H1 (cell line): Measurements from ENCODE around the gene COL4A2. TPM values are rescaled to one million over a fixed set of nuclear protein-coding genes. Genes with fewer than 3 reads are reported as not detected.

Experiments used
- ASH2L ChIP-seq: fragments of 200-600, 300-600 bp; sonication (generic); IDR thresholded peaks from one replicate; pipeline ENCODE4 v1.7.1; 2017; ENCODE audit warnings: low read length
- CREB1 ChIP-seq: IDR thresholded peaks from 2 replicates; pipeline ENCODE4 v1.6.1; 2012; ENCODE audit warnings: inconsistent platforms
- CTBP2 ChIP-seq: IDR thresholded peaks from 2 replicates; pipeline ENCODE4 v1.7.0; 2011; ENCODE audit warnings: borderline replicate concordance, mild to moderate bottlenecking, moderate library complexity, mixed read lengths, low read length; ENCODE audit not compliant: insufficient read depth, insufficient read length
- RBBP5 ChIP-seq: IDR thresholded peaks from 2 replicates; pipeline ENCODE4 v1.7.1; 2012; ENCODE audit warnings: low read depth, mild to moderate bottlenecking, inconsistent platforms, low read length, moderate library complexity, borderline replicate concordance
- RNF2 ChIP-seq: fragments of 200-900, 300-1000 bp; sonication (generic); IDR thresholded peaks from 2 replicates; pipeline ENCODE4 v1.7.1; 2016; ENCODE audit warnings: borderline replicate concordance, low read depth, mild to moderate bottlenecking, antibody characterized with exemption, low read length; ENCODE audit not compliant: poor library complexity, severe bottlenecking; ENCODE audit errors: missing control alignments
- SAP30 ChIP-seq: fragments of 300-600 bp; sonication (generic); IDR thresholded peaks from 2 replicates; pipeline ENCODE4 v1.7.1; 2012; ENCODE audit warnings: low read length, moderate library complexity, mild to moderate bottlenecking, inconsistent platforms; ENCODE audit not compliant: insufficient read depth, insufficient replicate concordance
- SIN3A ChIP-seq, 2 experiments: IDR thresholded peaks in 1 of 2; conservative IDR thresholded peaks in 1 of 2; 2 replicates each; pipeline ENCODE4 v1.6.1; 2011 to 2012; ENCODE audit warnings: low read length in 2 of 2, improper control_type of control experiment in 1 of 2, low read depth in 1 of 2, mild to moderate bottlenecking in 1 of 2
- polyA plus RNA-seq, 7 experiments: library from polyadenylated mRNA; depleted of rRNA in 3 of 7; stranded (reverse) in 5 of 7; unstranded in 2 of 7; fragments of >200 nt in 5 of 7; fragments of 200-250 nt in 2 of 7; gene quantifications; 1 replicate in 5 of 7; 2 replicates in 1 of 7; 4 replicates in 1 of 7; pipeline versions ENCODE4 v1.2.1 to v1.2.3, GENCODE V29; 2011 to 2013; ENCODE audit warnings: missing spikeins in 2 of 7, mixed read lengths in 2 of 7
- total RNA-seq: library from RNA; stranded (reverse); fragmentation: NEBNext Ultra II Directional; extraction: Animal tissue kit (Norgen Biotek cat#: 25700); gene quantifications from 2 replicates; pipeline ENCODE4 v1.2.1, GENCODE V29; 2021

COL4A2 gene
- total and polyA plus RNA-seq, 2 of the 8 experiments (the other 6 are each of a cell fraction or from before 2014, with no cell fraction given), result 80.4 to 87.3 TPM

DNA sequence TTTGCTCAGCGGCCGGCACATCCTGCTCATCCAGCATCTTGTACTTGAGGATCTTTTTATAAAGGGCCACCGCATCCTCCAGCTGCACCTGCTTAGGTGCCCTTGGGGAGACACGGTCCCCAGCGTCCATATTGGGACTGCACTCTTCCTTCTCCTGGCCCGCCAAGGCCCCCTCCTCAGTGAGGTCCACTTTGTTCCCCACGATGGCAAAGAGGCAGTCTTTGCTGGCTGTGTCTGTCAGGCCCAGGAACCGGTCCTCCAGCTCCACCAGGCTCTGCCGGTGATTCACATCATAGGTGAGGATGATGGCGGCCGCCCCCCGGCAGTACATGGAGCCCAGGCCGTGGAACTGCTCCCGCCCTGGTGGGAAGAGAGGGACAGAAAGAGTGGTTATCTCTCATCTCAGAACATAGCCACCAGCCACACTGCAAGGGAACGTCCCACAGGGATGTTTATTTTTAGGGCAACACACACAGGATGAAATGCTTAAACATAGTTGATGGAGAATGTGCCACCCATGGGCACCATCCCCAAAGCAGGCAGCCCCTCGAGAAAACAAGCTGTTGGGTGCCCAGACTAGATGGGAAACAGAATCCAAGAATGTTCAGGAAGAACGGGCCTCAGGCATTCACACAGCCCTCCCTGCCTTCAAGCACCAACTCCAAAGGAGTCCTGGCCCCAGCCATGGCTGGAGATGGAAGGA is 216.9 kb downstream of the COL4A2 start (continued):
- TF ChIP-seq RNF2, result no peak
- no peak for TF ChIP-seq CREB1
- TF ChIP-seq SIN3A (conservative IDR thresholded peaks at IDR 0.05 in 1 of 2, IDR thresholded peaks at IDR 0.05 in 1 of 2; ENCODE audit: low read depth in 1 of 2, low read length in 2 of 2), result no peak
- TF ChIP-seq RBBP5, result no peak
- TF ChIP-seq ASH2L, result no peak
- TF ChIP-seq CTBP2, result no peak
- TF ChIP-seq SAP30, result no peak
